ENCODE measurements around the gene COPB1. TPM values are rescaled to one million over a fixed set of nuclear protein-coding genes. Genes with fewer than 3 reads are reported as not detected.

Gene COPB1
- total RNA-seq, 1 experiment from 2014 or later: 94.8 TPM

GRCh38 chr11:14522245-14522644 lies 22.6 kb upstream of the COPB1 start:
- intact Hi-C loops (cut with micrococcal nuclease): no loop called here
- no peak for ATAC-seq
- Histone ChIP-seq H3K9me3 (ENCODE audit: low read length) (no peaks in the 10 kb centered on the region), H3K9ac (ENCODE audit: low read length) (no peak overlapping the region), H3F3A (ENCODE audit: low read length, unreplicated experiment) (no peaks in the 10 kb centered on the region), H3K4me2 (ENCODE audit: low read length) (no peak overlapping the region), H3K9me2 (replicated peaks; ENCODE audit: low read length) (no peaks in the 10 kb centered on the region), H3K4me3 (ENCODE audit: low read length) (no peak overlapping the region), H3K36me3 (ENCODE audit: low read depth, low read length) (peaks cover 11% of the 10 kb centered on the region), H3K27ac (ENCODE audit: low read length) (no peak overlapping the region), H3K4me1 (ENCODE audit: insufficient read depth, low read length) (peaks cover 10% of the 10 kb centered on the region; the same call in 1 of the 2 replicates), H3K79me2 (ENCODE audit: low read length) (peaks cover 30% of the 10 kb centered on the region), H3K27me3 (ENCODE audit: low read length) (no peaks in the 10 kb centered on the region), H2AFZ (ENCODE audit: low read length) (no peak overlapping the region), H4K20me1 (ENCODE audit: low read length) (no peaks in the 10 kb centered on the region)
- TF ChIP-seq EZH2phosphoT487 (IDR thresholded peaks at IDR 0.05; ENCODE audit: borderline replicate concordance, low read length) (no peak), EZH2 (IDR thresholded peaks at IDR 0.05; ENCODE audit: low read length, unreplicated experiment) (no peak)
- ChIA-PET CTCF (no interaction called here), POLR2A (ENCODE audit: unreplicated experiment) (no interaction called here)
- no peak for DNase-seq
- no TSS peak for BruUV-seq (replicated peaks)

- Histone ChIP-seq H3K9me3 (ENCODE audit: low read length) (no peaks in the 10 kb centered on the region), H3F3A (ENCODE audit: low read length, unreplicated experiment) (no peaks in the 10 kb centered on the region), H2AFZ (ENCODE audit: low read length) (peak overlapping the region; percentile 85), H3K9ac (ENCODE audit: low read length) (peak overlapping the region; percentile 99), H3K4me2 (ENCODE audit: low read length) (peak overlapping the region; percentile 84), H3K4me1 (ENCODE audit: insufficient read depth, low read length) (peaks cover 10% of the 10 kb centered on the region; the same call in 1 of the 2 replicates), H3K4me3 (ENCODE audit: low read length) (peak overlapping the region; percentile 80), H3K79me2 (ENCODE audit: low read length) (peaks cover 39% of the 10 kb centered on the region), H3K27ac (ENCODE audit: low read length) (peak overlapping the region; percentile 38), H3K36me3 (ENCODE audit: low read depth, low read length) (peaks cover 19% of the 10 kb centered on the region), H4K20me1 (ENCODE audit: low read length) (no peaks in the 10 kb centered on the region), H3K9me2 (replicated peaks; ENCODE audit: low read length) (no peaks in the 10 kb centered on the region), H3K27me3 (ENCODE audit: low read length) (no peaks in the 10 kb centered on the region)
- ATAC-seq (no peak), DNase-seq (no peak)
- ChIA-PET POLR2A (ENCODE audit: unreplicated experiment) (interaction anchor here (0.7 to 0.9 kb wide), 2 partner anchors 12 to 1664 kb away, joined by 4 to 6 read pairs; no protein-coding TSS in a partner anchor), CTCF (no interaction called here)
- BruUV-seq (replicated peaks): TSS peak; percentile 71
- intact Hi-C loops (cut with micrococcal nuclease): loop anchor here (1.0 kb wide), 1 partner anchor 372 kb away; the partner anchor contains the start of gene CYP2R1
- TF ChIP-seq EZH2phosphoT487 (IDR thresholded peaks at IDR 0.05; ENCODE audit: borderline replicate concordance, low read length): no peak
- TF ChIP-seq CTCF (conservative IDR thresholded peaks at IDR 0.05; ENCODE audit: low read depth, low read length): no peak
Observed at GRCh38 chr11:14520747-14521151, 21.1 kb upstream of the COPB1 start.

DNA sequence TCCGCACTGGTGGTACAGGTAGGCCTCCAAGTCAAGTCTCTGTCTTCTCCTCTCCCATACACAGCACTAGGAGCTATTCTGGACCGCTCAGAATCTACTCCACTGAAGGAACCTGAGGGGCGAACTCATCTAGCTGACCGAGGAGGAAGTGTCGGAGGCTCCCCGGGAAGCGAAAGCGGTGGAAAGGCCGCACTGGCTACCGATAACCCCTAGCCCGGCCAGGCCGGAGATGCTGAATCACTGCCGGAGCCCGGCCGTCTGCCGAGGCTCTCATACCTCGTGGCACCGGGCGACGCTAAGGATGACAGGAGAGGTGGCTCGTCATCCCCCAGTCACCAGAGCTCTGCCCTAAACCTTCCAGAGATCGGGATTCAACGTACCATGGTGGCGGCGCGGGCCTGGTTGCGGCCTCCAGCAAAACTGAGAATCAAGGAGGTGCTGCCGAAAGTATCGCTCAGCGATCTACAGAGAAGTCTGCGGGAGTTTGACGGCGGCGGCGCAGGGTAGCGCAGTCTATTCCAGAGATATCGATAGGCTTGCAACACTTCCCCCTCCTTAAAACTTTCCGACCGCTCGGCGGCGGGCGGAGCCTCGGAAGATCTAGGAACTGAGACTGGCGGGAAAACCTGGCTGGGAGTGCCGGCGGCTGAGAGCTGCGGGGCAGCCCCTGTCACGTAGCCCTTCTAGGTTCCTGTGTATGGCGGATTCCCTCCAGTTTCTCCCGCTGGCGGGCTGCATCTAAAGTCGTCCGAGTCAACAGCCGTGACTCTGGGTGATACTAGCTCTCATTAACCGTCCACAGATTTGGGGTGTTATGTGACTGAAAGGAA lies 20.5 kb upstream of the COPB1 start, which contains the start of gene PSMA1:
Gene PSMA1 (minus strand): TSS at position 470 of the 830 bp plus-strand sequence. CDS start 87 bp downstream, at position 383.
- H3K9ac ChIP-seq (ENCODE audit: low read length): peak within 1 kb of the TSS; percentile 99
- peak within 1 kb of the TSS; percentile 84 for H3K4me2 ChIP-seq (ENCODE audit: low read length)

More for the DNA sequence above, 20.5 kb upstream of the COPB1 start, which contains the start of gene PSMA1:
- ChIA-PET POLR2A (ENCODE audit: unreplicated experiment) (interaction anchor here (0.7 to 0.9 kb wide), 3 partner anchors 13 to 1664 kb away, joined by 3 to 6 read pairs (median 4); no protein-coding TSS in a partner anchor), CTCF (no interaction called here)
- TF ChIP-seq CTCF (conservative IDR thresholded peaks at IDR 0.05; ENCODE audit: low read depth, low read length) (no peak), EZH2phosphoT487 (IDR thresholded peaks at IDR 0.05; ENCODE audit: borderline replicate concordance, low read length) (no peak), EZH2 (IDR thresholded peaks at IDR 0.05; ENCODE audit: low read length, unreplicated experiment) (no peak)
- H3K79me2 ChIP-seq (ENCODE audit: low read length): peaks cover 39% of the 10 kb centered on the region
- H3F3A ChIP-seq (ENCODE audit: low read length, unreplicated experiment): no peaks in the 10 kb centered on the region
- ATAC-seq: peak; percentile 91
- H3K9me2 ChIP-seq (replicated peaks; ENCODE audit: low read length): no peaks in the 10 kb centered on the region
- TSS peak; percentile 64 for BruUV-seq (replicated peaks)
- no peaks in the 10 kb centered on the region for H4K20me1 ChIP-seq (ENCODE audit: low read length)
- peak; percentile 96 for DNase-seq
- peak within 1 kb of the TSS; percentile 88 for H3K27ac ChIP-seq (ENCODE audit: low read length)
- no peaks in the 10 kb centered on the region for H3K9me3 ChIP-seq (ENCODE audit: low read length)
- peak within 1 kb of the TSS; percentile 80 for H3K4me3 ChIP-seq (ENCODE audit: low read length)
- peak within 1 kb of the TSS; percentile 85 for H2AFZ ChIP-seq (ENCODE audit: low read length)
- intact Hi-C loops (cut with micrococcal nuclease): loop anchor here (1.0 kb wide), 1 partner anchor 372 kb away; the partner anchor contains the start of gene CYP2R1
- H3K4me1 ChIP-seq (ENCODE audit: insufficient read depth, low read length): peaks cover 10% of the 10 kb centered on the region; the same call in 1 of the 2 replicates
- peaks cover 20% of the 10 kb centered on the region for H3K36me3 ChIP-seq (ENCODE audit: low read depth, low read length)
- no peaks in the 10 kb centered on the region for H3K27me3 ChIP-seq (ENCODE audit: low read length)
